ENCODE results near the gene SKA2. TPM values are rescaled to one million over a fixed set of nuclear protein-coding genes. Genes with fewer than 3 reads are reported as not detected.
A peak's percentile ranks its signal among the peaks of the same experiment; 100 is the strongest.

Gene SKA2
- total and polyA plus RNA-seq, 9 of the 15 experiments (the other 6 are each of a cell fraction or from before 2014, with no cell fraction given), result 58.1 to 183 (median 133) TPM

- POLR2A ChIA-PET, result interaction anchor here (1.3 kb wide), 1 partner anchor 25 kb away, joined by 5 read pairs; no protein-coding TSS in a partner anchor
- BruUV-seq (replicated peaks), result TSS peak; percentile 14
- no peak for FAIRE-seq
- TF ChIP-seq FOXJ3 (CRISPR knock-in tag; IDR thresholded peaks at IDR 0.05), result no peak
- TF ChIP-seq, protein P1, sequence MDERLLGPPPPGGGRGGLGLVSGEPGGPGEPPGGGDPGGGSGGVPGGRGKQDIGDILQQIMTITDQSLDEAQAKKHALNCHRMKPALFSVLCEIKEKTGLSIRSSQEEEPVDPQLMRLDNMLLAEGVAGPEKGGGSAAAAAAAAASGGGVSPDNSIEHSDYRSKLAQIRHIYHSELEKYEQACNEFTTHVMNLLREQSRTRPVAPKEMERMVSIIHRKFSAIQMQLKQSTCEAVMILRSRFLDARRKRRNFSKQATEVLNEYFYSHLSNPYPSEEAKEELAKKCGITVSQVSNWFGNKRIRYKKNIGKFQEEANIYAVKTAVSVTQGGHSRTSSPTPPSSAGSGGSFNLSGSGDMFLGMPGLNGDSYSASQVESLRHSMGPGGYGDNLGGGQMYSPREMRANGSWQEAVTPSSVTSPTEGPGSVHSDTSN (CRISPR knock-in tag; IDR thresholded peaks at IDR 0.05; ENCODE audit: low read depth), result no peak
- TF ChIP-seq, protein P1 (tag; conservative IDR thresholded peaks at IDR 0.05; ENCODE audit: low read depth), result no peak
- TF ChIP-seq YBX1 (IDR thresholded peaks at IDR 0.05), result no peak
- no peak for TF ChIP-seq FOXK2 (conservative IDR thresholded peaks at IDR 0.05 in 1 of 2, IDR thresholded peaks at IDR 0.05 in 1 of 2; ENCODE audit: low read depth in 2 of 2)
- peak; percentile 66 for TF ChIP-seq EWSR1 (IDR thresholded peaks at IDR 0.05; ENCODE audit: borderline replicate concordance, low read depth, partially characterized antibody)
- TF ChIP-seq, protein P2, sequence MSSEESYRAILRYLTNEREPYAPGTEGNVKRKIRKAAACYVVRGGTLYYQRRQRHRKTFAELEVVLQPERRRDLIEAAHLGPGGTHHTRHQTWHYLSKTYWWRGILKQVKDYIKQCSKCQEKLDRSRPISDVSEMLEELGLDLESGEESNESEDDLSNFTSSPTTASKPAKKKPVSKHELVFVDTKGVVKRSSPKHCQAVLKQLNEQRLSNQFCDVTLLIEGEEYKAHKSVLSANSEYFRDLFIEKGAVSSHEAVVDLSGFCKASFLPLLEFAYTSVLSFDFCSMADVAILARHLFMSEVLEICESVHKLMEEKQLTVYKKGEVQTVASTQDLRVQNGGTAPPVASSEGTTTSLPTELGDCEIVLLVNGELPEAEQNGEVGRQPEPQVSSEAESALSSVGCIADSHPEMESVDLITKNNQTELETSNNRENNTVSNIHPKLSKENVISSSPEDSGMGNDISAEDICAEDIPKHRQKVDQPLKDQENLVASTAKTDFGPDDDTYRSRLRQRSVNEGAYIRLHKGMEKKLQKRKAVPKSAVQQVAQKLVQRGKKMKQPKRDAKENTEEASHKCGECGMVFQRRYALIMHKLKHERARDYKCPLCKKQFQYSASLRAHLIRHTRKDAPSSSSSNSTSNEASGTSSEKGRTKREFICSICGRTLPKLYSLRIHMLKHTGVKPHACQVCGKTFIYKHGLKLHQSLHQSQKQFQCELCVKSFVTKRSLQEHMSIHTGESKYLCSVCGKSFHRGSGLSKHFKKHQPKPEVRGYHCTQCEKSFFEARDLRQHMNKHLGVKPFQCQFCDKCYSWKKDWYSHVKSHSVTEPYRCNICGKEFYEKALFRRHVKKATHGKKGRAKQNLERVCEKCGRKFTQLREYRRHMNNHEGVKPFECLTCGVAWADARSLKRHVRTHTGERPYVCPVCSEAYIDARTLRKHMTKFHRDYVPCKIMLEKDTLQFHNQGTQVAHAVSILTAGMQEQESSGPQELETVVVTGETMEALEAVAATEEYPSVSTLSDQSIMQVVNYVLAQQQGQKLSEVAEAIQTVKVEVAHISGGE (CRISPR knock-in tag; IDR thresholded peaks at IDR 0.05), result peak in 1 of 3 experiments; percentile 83; a peak in 1 of 6 replicates
- no peak for TF ChIP-seq ZNF644 (tag; IDR thresholded peaks at IDR 0.05; ENCODE audit: low read depth)
- Histone ChIP-seq H4K20me1 (replicated peaks; ENCODE audit: control insufficient read depth, insufficient read depth, low read length) (no peaks in the 10 kb centered on the region), H3K36me3 (ENCODE audit: control insufficient read depth, insufficient read depth, low read length) (peaks cover 38% of the 10 kb centered on the region), H3K9ac (ENCODE audit: insufficient read depth in 1 of 2, low read depth in 2 of 2, low read length in 2 of 2) (no peak overlapping the region), H3K79me2 (ENCODE audit: control insufficient read depth, insufficient read depth, low read length) (peaks cover 11% of the 10 kb centered on the region), H3K9me3 (replicated peaks; ENCODE audit: control insufficient read depth, insufficient read depth, low read depth, low read length) (no peaks in the 10 kb centered on the region), H3K9me1 (ENCODE audit: control insufficient read depth, insufficient read depth, low read length) (no peaks in the 10 kb centered on the region), H3K4me1 (replicated peaks in 1 of 2; ENCODE audit: control insufficient read depth in 2 of 2, insufficient read depth in 2 of 2, low read length in 2 of 2) (peaks cover 3 to 13% of the 10 kb centered on the region in 2 experiments; a peak in 3 of 5 replicates), H2AFZ (ENCODE audit: low read depth, low read length) (no peak overlapping the region), H3K4me2 (ENCODE audit: insufficient read depth, low read length) (no peak overlapping the region), H3K4me3 (no peak overlapping the region), H3K27me3 (ENCODE audit: control insufficient read depth in 2 of 2, insufficient read depth in 2 of 2, low read length in 2 of 2) (no peaks in the 10 kb centered on the region), H3K27ac (ENCODE audit: extremely low read depth, low read depth, low read length) (no peak overlapping the region)
- in situ Hi-C loops (cut with MboI), result no loop called here
- intact Hi-C loops (cut with micrococcal nuclease), result no loop called here
- CTCF ChIA-PET (ENCODE audit: low intra/inter-chr PET ratio), result interaction anchor here (0.6 kb wide), 1 partner anchor 480 kb away, joined by 3 read pairs; no protein-coding TSS in a partner anchor
- ATAC-seq, result no peak
- DNase-seq (ENCODE audit: extremely low read depth in 1 of 4, low spot score in 3 of 4), result no peak
These were observed 44.0 kb downstream of the SKA2 start for GRCh38 chr17:59110973-59111372.

Data from K562 (cell line).